ENCODE results near the gene ERAL1.

Gene ERAL1

DNA sequence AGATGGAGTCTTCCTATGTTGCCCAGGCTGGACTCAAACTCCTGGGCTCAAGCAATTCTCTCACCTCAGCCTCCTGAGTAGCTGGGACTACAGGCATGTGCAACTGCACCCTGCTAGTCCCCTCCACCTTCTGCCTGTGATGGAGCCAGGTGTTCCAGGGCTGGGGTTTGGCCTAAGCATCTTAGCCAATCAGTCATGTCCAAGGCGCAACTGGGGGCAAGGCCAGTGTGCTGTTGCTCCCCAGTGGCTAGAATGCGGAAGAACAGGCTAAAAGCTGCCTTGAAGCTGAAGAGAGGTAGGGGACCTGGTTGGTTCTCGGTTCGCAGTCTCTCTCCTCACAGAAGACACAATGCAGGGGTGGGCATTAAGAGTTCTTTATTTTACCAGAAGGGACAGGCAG is 24.2 kb downstream of the ERAL1 start:
- Mint-ChIP-seq H3K27me3 (ENCODE audit: low read depth) (no peaks in the 10 kb centered on the region), H3K4me1 (no peaks in the 10 kb centered on the region), H3K36me3 (ENCODE audit: low read depth) (peaks cover 42% of the 10 kb centered on the region), H3K4me3 (no peak overlapping the region), H3K9me3 (no peaks in the 10 kb centered on the region), H3K27ac (no peak overlapping the region)
- peak; percentile 15 to 27 (median 23) for TF ChIP-seq CTCF (IDR thresholded peaks at IDR 0.05; ENCODE audit: unreplicated experiment in 3 of 3)

DNA sequence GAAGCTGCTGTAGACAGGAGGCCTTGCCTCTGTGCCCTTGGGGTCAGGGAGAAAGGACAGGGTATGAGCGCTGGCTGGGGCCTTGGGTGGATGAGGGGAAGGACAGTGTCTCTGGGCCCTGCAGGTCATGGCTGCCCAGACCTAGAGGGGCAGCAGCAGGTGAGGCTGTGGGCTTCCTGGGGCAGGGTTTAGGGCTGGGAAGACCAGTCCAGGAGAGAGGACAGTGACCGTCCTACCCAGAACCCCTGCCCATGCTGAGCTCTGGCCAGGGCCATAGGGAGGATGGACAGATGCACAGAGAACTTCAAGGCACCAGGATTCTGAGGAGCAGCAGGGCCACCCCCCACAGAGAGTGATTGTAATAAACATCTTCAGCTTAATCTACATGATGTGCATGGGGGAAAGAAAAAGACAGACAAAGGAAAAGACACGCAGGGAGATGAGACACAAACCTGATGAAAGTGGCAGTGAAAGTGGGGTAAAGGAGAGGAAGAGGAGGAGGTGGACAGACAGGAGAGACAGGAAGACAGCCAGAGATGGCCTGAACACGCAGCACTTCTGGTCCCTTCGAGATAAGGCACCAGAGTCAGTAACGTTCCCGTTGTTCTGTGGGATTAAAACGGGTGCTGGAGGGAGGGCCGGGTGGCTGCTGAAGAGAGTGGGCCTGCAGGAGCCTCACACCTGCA is 25.2 kb downstream of the ERAL1 start:
- Mint-ChIP-seq H3K9me3 (no peaks in the 10 kb centered on the region), H3K4me1 (no peaks in the 10 kb centered on the region), H3K36me3 (ENCODE audit: low read depth) (peaks cover 44% of the 10 kb centered on the region), H3K27me3 (ENCODE audit: low read depth) (no peaks in the 10 kb centered on the region), H3K27ac (no peak overlapping the region), H3K4me3 (no peak overlapping the region)
- TF ChIP-seq CTCF (IDR thresholded peaks at IDR 0.05; ENCODE audit: unreplicated experiment in 3 of 3): no peak

DNA sequence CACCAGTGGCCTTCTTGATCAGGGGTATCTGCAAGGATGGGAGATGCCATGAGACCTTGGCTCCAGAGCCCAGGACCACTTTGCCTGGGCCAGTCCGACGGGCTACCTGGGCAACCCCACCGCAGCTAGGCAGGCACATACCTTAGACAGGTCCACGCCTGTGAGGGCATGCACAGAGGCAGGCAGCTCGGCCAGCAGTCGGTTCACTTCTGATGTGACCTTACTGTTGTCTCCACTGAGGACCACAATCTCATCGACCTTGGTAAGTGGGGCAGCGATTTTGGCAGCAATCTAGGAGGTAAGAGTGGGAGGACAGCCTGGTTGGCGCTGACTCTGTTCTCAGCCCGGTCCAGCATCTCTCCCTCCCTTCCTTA is 25.7 kb downstream of the ERAL1 start:
- H3K36me3 Mint-ChIP-seq (ENCODE audit: low read depth): peaks cover 44% of the 10 kb centered on the region
- no peaks in the 10 kb centered on the region for H3K9me3 Mint-ChIP-seq
- no peak overlapping the region for H3K4me3 Mint-ChIP-seq
- H3K4me1 Mint-ChIP-seq: no peaks in the 10 kb centered on the region
- TF ChIP-seq CTCF (IDR thresholded peaks at IDR 0.05; ENCODE audit: unreplicated experiment in 3 of 3): no peak
- no peaks in the 10 kb centered on the region for H3K27me3 Mint-ChIP-seq (ENCODE audit: low read depth)
- H3K27ac Mint-ChIP-seq: no peak overlapping the region

- Mint-ChIP-seq H3K9me3 (no peaks in the 10 kb centered on the region), H3K36me3 (ENCODE audit: low read depth) (peaks cover 44% of the 10 kb centered on the region), H3K4me1 (no peaks in the 10 kb centered on the region), H3K27me3 (ENCODE audit: low read depth) (no peaks in the 10 kb centered on the region), H3K4me3 (no peak overlapping the region), H3K27ac (no peak overlapping the region)
- no peak for TF ChIP-seq CTCF (IDR thresholded peaks at IDR 0.05; ENCODE audit: unreplicated experiment in 3 of 3)
Measured at GRCh38 chr17:28881533-28882056, 26.8 kb downstream of the ERAL1 start.

DNA sequence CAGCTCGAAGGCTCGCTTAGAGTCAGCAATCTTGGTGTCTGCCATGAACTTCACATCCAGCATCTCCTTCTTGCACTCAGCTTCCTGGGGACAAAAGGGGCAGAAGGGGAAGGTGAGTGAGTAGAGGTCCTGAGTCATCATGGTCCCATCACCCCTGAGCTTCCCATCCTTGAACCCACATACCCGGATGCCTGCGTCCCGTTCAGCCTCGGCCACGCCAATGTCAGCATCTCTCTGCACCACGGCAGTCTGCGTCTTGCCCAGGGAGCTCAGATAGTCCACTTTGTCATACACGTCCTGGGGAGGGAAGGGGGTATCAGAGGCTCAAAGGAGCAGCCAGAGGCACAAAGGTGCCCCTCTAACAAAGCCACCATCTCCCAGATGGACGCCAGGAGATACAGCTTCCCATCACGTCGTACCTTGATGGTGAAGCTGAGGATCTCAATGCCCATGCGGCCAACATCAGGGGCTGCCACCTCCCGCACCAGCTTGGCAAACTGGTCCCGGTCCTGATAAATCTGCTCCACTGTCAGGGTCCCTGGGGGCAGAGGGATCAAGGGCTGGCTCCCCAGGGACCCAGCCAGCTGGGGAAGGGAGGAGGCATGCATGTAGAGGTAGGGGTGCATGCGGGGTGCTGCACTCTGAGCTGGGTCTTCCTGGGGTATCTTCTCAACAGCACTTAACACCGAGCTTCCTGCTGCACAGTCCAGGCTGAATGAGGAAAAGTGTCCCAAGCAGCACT is 27.5 kb downstream of the ERAL1 start:
- Mint-ChIP-seq H3K4me3 (no peak overlapping the region), H3K27ac (no peak overlapping the region), H3K9me3 (no peaks in the 10 kb centered on the region), H3K27me3 (ENCODE audit: low read depth) (no peaks in the 10 kb centered on the region), H3K36me3 (ENCODE audit: low read depth) (peaks cover 44% of the 10 kb centered on the region), H3K4me1 (no peaks in the 10 kb centered on the region)
- no peak for TF ChIP-seq CTCF (IDR thresholded peaks at IDR 0.05; ENCODE audit: unreplicated experiment in 3 of 3)

Data from nephron (organoid).